GM10266 (cell line): Measurements from ENCODE around the gene TPSAB1.

Source experiments
- DNase-seq: peaks from one replicate; pipeline ENCODE4 v3.0.0; 2012; ENCODE audit errors: extremely low spot score
- CTCF ChIP-seq: IDR thresholded peaks from 2 replicates; pipeline ENCODE4 v1.5.1; 2012; ENCODE audit warnings: mild to moderate bottlenecking, low read depth; ENCODE audit not compliant: control insufficient read depth, insufficient read depth; ENCODE audit errors: missing control alignments

Gene TPSAB1

GRCh38 chr16:1216681-1217400, 23.7 kb upstream of the TPSAB1 start:
- TF ChIP-seq CTCF, result no peak
- DNase-seq, result no peak

GRCh38 chr16:1217526-1217925, 23.0 kb upstream of the TPSAB1 start:
- DNase-seq, result no peak
- no peak for TF ChIP-seq CTCF

GRCh38 chr16:1218061-1218929, 22.2 kb upstream of the TPSAB1 start:
- no peak for TF ChIP-seq CTCF
- DNase-seq, result no peak

- no peak for DNase-seq
- TF ChIP-seq CTCF, result no peak
Observed at GRCh38 chr16:1218930-1219611, 21.4 kb upstream of the TPSAB1 start.

- no peak for DNase-seq
- no peak for TF ChIP-seq CTCF
Observed at GRCh38 chr16:1220098-1220728, 20.3 kb upstream of the TPSAB1 start.

- no peak for TF ChIP-seq CTCF
- no peak for DNase-seq
Observed at GRCh38 chr16:1220841-1221627, 19.5 kb upstream of the TPSAB1 start.
